Fibroblast of the aortic adventitia (primary cell): ENCODE results near the gene RNU6-8. TPM values are rescaled to one million over a fixed set of nuclear protein-coding genes. Genes with fewer than 3 reads are reported as not detected.

ENCODE experiments used
- DNase-seq: peaks from one replicate; pipeline ENCODE4 v3.0.0-alpha.2; 2010; ENCODE audit warnings: low read depth
- H3K4me3 ChIP-seq: 2 replicates; pipeline ENCODE4 v1.5.1; 2011; ENCODE audit warnings: low read depth, mild to moderate bottlenecking, control low read depth, low read length, moderate library complexity
- total RNA-seq: library from RNA; depleted of rRNA; stranded (reverse); fragments of >200 nt; gene quantifications from 2 replicates; pipeline ENCODE4 v1.2.3, GENCODE V29; 2012; ENCODE audit warnings: low replicate concordance
- TF ChIP-seq, protein P1 (sequence below): IDR thresholded peaks from 2 replicates; pipeline ENCODE4 v1.5.1; 2011; ENCODE audit warnings: mild to moderate bottlenecking, low read length, control low read depth, inconsistent platforms; ENCODE audit not compliant: insufficient read depth

The RNU6-8 gene
- not detected in 2 replicates for total RNA-seq

- peak within 1 kb of the TSS; percentile 70 for H3K4me3 ChIP-seq
- peak; percentile 82 for DNase-seq
- TF ChIP-seq, protein P1, sequence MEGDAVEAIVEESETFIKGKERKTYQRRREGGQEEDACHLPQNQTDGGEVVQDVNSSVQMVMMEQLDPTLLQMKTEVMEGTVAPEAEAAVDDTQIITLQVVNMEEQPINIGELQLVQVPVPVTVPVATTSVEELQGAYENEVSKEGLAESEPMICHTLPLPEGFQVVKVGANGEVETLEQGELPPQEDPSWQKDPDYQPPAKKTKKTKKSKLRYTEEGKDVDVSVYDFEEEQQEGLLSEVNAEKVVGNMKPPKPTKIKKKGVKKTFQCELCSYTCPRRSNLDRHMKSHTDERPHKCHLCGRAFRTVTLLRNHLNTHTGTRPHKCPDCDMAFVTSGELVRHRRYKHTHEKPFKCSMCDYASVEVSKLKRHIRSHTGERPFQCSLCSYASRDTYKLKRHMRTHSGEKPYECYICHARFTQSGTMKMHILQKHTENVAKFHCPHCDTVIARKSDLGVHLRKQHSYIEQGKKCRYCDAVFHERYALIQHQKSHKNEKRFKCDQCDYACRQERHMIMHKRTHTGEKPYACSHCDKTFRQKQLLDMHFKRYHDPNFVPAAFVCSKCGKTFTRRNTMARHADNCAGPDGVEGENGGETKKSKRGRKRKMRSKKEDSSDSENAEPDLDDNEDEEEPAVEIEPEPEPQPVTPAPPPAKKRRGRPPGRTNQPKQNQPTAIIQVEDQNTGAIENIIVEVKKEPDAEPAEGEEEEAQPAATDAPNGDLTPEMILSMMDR, result no peak
These were observed at the start of gene RNU6-8 for GRCh38 chr14:32202998-32203882. RNU6-8 (minus strand) TSS chr14:32203269.

- no peak overlapping the region for H3K4me3 ChIP-seq
- TF ChIP-seq, protein P1, result peak; percentile 90
- DNase-seq, result peak; percentile 83
These were observed 49.1 kb upstream of the RNU6-8 start for GRCh38 chr14:32252030-32252670.

DNA sequence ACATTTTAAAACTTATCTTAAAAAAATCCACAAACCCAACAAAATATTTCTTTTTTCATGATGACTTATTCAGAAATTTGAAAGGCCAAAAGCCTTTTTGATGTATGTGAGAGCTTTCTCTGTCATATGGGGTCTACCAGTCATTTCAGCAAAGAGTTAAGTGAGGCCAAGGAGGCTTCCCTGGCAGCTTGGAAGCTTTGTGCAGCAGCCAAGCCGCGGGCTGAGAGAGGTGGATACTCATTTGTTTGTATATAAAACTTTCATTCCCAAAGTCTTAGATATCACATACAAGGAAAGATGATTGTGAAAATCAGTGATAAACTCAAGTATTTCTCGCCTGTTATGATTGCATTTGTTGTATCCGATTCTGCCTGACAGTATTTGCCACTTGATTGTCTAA is 48.5 kb upstream of the RNU6-8 start:
- DNase-seq, result no peak
- TF ChIP-seq, protein P1, result no peak
- H3K4me3 ChIP-seq, result no peak overlapping the region

GRCh38 chr14:32250681-32251080 is 47.6 kb upstream of the RNU6-8 start:
- no peak for DNase-seq
- no peak overlapping the region for H3K4me3 ChIP-seq
- TF ChIP-seq, protein P1, result no peak

- no peak for DNase-seq
- TF ChIP-seq, protein P1, result no peak
- H3K4me3 ChIP-seq, result no peak overlapping the region
These were observed 46.7 kb upstream of the RNU6-8 start for GRCh38 chr14:32249780-32250179.

- DNase-seq, result no peak
- no peak overlapping the region for H3K4me3 ChIP-seq
- TF ChIP-seq, protein P1, result no peak
These were observed 46.3 kb upstream of the RNU6-8 start for GRCh38 chr14:32249371-32249770.
